AML-193 (cell line): ENCODE measurements around the gene DOK7.

Source experiments
- DNase-seq, 2 experiments: peaks; one replicate each; lab custom pipeline; 2025; lab: John Stamatoyannopoulos, UW

The DOK7 gene

DNA sequence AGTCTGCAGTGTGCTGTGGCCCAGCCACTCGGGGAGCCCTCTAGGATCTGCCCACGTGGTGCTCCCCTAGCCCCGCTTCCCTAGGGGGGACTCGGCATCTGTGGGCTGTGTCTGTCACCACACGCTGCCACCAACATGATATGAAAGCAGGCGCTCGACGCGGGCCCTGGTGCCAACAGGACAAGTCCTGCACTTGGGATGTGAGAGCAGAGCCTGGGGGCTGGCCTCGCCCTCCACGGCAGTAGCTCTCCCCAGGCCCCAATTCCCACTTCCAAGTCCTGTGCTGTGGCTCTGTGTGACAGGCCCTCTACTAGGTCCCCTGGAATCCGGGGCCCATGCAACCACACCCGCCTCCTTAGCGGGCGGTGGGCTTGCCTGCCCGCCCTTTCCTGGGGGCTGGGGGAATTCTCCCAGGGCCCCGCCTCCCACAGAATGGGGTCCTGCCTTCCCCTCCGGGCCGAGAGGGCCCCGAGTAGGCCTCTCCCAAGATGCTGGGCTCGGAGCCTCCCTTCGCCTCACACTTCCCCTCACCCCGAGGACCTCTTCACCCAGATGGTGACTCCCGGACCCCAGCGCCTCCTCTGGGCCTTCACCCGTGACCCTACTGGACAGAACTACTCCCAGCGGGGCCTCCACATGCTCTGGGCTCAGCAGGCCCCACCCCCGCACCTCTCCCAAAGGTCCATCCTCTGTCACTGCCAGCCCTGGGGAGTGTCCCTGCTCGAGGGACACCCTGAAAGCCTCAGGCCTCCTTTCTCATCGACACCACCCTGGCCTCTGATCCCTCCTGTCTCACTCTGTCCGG is 57.9 kb downstream of the DOK7 start:
- DNase-seq: no peak

DNA sequence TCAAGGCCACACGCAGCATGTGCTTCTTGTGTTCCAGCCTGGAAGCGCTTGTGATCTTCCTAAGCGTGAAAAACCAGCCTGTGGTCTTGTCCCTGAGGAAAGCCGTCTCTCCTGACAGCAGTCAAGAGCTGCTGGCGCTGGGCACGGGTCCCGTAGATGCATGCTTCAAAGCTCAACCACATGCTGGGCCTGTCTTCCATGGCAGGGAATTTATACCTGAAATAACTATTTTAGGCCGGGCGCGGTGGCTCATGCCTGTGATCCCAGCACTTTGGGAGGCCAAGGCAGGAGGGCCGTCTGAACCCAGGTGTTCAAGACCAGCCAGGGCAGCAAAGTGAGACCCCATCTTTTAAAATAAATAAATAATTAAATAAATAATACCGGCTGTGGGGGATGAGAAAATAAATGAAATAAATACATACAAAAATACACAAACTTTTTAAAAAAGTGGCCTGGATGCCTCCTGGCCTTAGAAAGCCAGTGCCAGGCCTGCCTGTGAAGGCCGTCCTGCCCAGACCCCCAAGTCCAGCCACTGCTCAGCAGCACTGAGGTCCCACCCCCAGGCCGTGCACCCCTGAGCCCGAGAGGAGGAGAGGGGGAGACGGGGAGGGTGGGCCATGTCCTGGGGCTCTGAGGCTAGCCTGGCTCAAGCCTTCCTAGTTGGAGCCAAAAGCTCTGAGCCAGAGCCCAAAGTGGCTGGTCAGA is 58.7 kb downstream of the DOK7 start:
- no peak for DNase-seq

DNA sequence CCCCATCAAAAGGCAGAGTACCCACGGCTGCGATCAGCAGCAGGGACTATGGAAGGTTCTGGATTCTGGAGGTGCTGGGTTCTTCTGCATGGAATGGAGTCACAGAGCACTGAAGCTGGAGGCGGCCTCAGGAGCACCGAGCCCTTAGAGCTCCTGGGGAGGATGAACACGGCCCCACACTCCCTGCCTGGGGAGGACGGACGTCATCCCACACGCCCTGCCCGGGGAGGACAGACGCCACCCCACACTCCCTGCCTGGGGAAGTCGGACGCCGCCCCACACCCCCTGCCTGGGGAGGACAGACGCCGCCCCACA is 59.2 kb downstream of the DOK7 start:
- no peak for DNase-seq

DNA sequence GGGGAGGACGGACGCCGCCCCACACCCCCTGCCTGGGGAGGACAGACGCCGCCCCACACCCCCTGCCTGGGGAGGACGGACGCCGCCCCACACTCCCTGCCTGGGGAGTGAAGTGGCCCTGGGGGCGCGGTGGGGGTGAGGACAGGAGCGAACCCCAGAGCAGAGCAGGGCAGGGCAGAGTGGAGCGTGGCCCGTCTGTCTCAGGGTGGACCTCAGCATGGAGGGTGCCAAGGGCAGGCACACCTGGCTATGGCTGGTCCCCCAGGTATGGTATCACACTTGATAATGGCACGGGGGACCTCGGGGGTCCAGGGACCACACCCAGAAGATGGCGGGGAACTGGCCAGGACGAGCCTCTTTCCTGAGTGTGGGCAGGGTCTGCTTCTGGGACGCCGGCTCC is 59.5 kb downstream of the DOK7 start:
- DNase-seq: no peak

DNA sequence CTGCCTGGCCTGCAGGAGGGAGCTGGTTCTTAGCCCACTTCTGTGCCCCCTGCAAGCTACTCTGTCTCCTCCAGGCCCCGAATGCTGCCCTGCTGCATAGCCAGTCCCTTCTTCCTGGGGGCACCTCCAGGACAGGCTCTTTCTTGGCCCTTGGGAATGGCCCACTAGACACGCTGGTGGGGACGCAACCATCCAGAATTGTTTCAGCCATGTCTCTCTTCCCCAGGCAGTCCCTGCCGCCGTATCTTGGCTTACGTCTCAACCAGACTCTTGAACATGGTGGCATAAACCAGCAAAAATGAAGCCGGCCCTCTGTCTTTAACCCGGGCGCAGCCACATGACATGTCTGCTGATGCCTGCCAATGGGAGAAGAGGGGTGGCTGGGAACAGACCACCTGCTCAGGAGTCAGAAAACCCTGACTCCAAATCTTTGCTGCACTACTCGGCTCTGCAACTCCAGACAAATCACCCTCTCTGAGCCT is 60.1 kb downstream of the DOK7 start:
- no peak for DNase-seq

DNA sequence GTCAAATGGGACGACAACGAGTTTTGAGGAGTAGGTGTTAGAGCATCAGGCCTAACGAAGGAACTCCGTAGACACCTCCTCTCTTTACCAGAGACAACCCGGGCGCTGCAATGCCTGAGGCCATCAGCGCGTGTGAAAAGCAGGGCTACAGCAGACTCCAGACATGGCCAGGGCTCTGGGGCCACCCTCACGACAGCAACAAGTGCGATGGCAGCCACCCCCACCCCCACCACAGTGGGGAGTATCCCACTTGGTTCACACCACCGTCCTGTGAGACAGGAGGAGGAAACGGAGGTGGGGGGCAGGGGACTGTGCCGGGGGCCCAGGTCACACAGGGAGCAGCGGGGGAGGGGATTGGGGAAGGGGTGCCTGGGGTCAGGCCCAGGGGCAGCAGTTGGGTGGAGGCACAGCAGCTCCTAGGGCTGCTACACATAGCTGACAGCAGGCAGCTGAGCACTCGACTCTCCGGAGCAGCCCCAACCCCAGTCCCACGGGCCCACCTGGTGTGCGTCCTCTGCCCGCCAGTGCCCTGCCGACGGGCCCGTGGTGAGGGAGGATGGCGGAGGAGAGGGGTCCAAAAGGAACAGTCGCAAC is 60.6 kb downstream of the DOK7 start:
- no peak for DNase-seq

DNA sequence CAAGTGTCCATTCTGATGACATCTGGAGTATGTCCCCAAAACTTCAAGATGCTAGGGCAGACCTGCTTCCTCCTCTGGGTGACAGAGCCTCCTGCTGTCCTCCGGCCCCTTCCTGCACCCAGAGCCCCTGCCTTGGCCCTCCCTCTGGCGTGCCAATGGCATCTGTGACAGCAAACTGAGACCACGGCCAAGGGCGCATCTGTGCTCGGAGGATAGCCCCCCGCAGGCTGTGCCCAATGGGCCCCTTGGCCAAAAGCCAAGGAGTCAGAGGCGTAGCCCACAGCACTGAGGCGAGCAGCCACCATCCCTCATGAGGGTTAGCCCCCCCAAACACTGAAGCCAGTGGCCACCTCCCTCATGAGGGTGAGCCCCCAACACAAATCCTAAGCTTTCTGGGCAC is 61.2 kb downstream of the DOK7 start:
- no peak for DNase-seq

DNA sequence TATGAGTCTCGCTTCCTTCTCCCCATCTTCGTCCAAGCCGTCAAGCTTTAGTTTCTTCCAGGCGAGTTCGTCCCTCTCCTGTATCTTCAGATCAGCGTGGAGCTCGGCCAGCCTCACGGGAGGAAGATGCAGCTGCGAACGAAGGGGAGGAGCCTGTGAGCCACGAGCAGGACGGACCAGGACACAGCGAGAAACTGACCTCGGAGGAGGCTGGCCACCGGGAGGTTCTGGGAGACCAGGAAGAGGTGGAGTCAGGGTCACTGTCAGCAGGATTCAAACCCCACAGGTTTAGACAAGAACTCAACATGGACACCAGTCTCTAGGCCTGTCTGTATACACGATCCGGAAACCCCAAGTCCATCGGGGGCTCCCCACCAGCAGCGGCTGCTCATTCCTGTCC is 61.8 kb downstream of the DOK7 start:
- DNase-seq: no peak

DNA sequence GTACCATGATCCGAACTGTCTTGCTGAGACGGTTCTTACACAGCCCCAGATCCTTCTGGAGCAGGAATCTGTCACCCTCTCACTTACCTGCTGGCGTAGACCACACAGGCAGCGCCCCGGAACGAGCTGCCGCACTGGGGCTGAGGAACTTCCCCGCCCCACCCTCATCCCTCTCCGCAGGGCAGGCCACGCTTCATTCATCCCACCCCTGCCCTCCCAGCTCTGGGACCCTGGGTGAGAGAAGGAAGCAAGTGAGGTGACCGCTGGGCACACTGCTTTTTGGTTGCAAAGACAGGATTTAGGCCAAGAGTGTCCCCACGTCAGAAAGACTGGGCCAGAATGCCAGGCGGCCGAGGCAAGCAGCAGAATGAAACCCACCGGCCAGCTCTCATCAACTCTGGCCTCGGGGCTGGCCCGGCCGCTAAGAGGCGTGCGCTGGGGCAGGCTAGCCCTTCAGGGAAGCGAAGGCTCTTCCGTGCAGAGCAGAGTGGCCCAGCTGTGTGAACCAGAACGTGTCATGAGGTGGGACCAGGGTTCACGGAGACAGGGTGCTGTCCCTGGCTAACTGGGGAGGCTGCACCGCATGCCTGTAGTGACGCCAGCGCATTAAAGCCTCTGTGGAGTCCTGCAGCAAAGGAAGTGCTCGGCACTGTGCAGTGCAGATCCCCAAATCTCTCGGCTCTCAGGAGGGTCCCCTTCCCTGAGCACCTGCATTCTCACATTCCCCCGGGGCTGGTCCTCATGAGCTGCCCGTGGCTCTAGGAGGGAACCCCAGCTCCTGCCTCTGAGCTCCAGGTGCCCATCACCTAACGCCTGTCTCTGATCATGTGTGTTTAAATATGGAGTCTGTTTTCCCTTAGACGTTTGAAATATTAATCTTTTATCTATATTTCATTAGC is 62.7 kb downstream of the DOK7 start:
- no peak for DNase-seq

DNA sequence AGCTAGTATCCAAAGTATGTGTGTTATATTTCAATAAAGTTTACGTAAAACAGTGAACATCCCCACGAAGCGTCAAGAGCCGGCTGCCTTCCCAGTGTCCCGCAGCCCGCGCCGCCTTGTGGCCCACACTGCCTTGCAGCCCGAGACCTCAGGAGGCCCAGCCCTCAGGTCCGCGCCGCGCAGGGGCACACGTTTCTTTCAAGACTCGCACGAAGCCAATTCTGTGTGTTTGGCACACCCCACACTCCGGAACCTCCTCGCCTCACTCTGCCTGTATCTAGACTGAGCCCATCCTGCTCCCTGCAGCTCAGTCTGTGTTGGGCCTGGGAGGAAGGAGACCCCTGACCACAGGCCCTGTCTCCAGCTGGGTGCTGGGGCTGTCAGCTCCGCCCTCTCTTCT is 63.4 kb downstream of the DOK7 start:
- DNase-seq: no peak

DNA sequence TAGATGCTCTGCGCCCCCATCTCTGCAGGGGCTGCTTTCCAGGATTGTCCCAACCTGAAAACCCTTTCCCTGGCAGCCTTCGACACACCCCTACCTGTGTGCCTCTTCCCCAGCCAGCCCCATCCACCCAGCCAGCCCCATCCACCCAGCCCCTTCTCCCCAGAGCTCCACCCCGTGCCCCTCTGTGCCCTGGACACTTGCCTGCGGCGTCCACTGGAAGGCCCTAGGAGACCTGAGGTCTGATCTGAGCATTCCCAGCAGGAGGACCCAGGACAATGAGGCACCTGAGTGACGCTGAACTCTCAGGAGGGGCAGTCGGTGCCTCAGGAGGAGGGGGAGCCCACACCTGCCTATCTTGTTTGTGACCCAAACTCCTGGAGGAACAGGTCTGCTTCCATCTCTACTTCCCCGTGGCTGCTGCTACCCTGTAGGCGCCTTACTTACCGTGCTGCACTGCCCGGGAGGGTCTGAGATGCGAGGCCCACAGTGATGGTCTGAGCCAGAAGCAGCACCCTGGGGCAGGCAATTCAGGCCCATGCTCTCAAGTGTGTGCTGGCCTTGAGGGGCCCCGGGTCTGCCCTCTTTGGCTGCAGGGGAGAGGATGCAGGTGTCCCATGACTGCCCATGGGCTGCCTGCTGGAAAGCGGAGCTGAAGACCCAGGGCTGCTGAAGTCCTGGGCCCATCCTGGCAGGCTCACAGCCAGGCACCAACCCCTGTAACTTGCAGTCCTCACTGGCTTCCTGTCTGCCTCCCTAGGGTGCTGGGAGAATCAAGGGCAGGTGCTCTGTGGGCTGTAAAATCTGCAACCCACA is 64.2 kb downstream of the DOK7 start:
- DNase-seq: no peak

DNA sequence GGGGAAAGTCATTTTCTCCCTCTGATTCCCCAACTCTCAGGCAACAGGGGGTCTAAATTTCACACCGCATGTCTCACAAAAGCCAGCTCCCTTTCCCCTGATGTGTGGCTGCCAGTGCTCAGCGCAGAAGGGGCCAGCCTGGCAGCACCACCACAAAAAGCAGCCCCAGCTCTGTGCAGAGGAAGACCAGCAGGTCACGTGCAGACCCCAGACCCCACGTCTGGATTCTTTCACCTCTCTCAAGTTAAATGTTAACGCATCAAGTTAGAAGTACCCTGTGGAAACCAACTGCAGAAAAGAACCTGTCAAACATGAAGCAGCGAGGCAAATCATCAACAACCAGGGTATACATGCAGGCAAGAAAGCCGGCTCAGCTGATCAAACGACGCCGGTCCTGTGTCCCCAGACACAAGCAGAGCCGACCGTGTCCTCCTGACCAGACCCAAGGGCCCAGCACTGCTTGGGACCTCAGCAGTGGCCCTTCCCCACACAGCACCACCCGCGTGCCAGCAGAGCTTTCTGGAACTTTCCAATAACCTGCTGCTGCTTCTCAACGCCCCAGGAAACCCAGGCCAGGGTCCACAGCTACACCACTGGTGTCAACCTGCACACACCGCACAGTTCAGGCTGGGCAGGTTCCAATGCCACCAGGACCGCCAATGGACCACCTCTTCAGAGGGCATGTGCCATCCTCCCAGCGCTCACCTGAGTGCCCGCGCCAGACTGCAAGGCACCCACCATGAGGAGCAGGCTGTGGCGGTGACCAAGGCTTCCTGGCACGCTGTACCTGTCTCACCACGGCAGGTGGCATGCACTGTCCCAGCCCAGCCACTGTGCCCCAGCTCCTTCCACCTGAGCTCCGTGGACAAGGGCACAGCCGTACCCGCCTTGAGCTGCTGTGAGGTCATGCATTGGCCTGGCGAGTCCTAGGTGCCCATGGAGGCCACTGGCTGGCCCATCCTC is 65.1 kb downstream of the DOK7 start:
- no peak for DNase-seq

DNA sequence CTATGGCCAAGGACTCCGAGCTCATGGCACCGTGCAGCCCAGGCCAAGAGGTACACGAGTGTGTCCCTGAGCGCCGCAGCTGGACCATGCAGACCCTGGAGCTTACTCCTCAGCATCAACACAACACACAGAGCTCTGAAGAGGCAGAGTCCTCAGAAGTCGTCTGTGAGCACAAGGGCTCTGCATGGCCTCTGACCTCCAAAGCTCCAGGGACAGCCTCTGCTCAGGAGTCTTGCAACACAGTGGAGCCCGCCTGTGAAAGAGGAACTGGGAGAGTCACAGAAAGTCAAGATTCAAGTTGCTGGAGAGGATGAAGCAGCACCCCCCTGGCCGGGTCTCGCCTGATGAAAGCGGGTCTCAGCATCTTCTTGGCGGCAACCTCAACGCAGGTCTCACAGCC is 66.3 kb downstream of the DOK7 start:
- peak; percentile 92 to 94 for DNase-seq

DNA sequence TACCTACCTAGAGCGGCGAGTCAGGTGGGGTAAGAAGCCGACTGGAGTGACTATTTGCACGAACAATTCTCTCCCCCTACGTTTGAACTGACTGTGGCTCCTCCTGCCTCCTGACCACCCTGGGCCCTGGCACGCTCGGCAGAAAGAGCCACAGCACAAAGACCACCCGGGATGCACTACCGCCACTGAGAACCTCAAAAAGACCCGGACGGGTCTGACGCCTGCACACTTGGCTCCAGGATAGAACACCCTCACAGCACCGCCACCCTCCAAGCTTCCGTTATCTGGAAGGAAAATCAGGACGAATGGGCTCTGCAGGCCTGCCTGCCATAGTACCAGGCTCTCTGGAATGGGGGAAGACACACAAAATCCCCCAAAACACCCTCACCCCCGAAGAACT is 66.9 kb downstream of the DOK7 start:
- DNase-seq: no peak

DNA sequence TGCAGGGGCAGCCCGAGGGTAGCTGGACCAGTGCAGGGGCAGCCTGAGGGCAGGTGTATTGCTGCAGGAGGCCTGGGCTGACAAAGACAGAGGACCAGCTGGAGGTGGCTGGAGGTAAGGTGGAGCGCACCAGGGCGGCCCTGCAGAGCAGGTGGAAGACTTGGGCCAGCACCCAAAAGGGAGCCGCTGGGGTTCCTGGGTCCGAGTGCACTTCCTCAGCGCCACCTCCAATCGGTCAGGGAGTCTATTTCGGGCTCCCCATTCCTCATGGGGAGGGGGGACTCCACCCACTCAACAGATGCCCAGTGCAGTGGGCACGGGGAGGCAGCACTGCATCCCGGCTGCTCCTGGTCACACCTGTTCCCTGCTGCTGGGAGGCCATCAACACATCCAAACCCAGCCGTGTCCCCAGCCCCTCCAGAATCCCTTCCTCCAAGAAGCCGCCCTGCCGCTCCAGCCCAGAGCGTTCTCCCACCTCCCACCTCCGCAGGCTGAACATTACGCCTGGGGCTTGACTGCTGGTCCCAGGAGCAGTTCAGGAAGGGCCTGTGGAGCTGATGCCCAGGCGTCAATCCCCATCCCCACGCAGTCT is 67.7 kb downstream of the DOK7 start:
- peak; percentile 24 to 31 for DNase-seq

DNA sequence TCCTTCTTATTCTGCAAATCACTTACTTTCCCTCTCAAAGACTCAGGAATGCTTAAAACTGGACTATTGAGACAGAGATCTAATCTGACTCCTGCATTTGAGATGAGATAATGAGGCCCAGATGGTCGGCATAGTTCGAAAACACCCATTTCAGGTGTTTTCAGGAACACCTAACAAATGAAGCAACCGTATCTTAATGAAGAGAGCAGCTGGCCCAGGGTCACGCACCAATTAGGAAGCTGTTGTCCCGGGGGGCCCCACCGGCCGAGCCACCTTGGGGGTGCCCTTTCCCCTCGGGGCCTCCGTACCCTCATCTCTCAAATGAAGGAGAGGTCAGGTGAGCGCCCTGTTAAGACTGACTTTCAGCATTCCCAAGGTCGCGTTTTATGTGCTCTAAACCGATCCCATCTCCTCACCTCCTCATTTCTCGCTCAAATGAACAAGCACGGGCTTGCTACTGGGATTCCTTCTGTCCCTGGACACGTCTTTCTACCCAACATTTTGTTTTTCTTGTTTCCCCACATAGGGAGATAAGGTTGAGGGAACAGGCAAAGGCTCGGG is 68.3 kb downstream of the DOK7 start:
- DNase-seq: no peak

DNA sequence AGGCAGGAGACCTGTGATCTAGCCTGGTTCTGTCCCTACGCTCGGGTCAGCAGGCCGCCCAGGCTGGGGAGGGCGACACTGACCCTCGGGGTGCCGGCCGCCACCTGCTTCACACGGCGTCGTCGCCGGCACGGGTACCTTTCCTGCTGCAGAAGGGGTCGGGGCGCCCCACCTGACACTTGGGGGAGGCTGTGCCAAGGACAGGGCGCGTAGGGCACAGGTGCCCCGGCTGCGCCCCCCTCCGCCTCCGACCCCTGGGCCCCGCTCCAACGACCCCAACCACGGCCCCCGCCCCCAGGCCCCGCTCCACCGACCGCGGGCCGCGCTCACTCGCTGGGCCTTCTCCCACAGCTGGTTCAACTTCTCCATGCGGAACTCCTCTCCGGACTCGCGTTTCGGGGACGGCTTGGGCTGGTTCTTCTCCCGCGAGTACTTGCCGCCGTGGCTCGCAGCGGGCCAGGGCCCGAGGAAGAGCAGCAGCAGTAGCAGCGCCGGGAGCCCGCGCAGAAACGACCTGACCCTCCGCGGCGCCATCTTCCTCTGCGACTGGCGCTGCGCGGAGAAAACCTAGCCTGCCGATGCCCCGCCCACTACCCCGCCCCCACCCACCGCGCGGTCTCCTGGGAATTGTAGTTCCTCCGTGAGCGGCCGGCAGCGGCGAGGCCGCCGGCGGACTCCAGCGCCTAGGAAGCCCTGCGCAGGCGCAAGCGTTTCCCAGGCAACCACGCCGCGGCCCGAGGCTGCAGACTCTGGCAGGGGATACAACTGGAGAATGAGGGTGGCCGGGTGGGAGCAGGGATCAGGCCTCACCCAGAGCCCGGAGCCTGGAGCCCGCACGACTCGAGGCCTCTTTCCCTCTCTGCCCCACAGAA is 69.0 kb downstream of the DOK7 start, which contains the start of gene LRPAP1:
LRPAP1 (minus strand) TSS at position 544 of the 872 bp plus-strand sequence; CDS start at position 534, 10 bp downstream.
- DNase-seq: peak; percentile 70 to 79

DNA sequence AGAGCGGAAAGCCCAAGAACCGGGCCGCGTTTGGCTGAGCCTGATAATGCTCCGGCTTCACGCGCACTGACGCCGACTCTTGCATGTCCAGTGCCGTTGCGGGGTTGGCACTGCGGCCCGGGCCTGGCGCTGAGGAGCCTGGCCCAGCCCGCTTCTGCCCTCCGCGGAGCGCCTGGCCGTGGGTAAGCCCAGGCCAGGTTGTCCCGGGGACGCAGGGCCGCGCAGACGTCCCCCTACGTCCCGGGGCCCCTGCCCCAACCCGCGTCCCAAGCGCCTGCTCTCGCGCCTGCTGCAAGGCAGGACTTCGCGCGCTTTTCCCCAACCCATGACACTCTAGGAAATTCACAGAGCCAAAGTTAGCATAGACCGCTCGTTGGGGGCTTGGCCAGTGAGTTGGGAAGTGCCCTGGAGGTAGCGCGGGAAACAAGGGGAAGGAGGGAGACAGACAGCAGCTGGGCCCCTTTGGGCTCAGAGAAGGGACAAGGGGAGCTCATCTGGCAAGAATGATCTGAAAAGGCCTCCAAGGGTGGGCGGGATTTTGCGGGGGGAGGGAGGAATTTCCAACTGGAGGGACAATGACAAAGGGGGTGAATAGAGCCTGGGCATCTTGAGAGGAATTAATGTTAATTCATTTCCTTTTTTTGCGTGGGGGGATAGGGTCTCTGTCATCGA is 69.8 kb downstream of the DOK7 start:
- no peak for DNase-seq
